ACHN (cell line): ENCODE results near the gene UGT1A9.

Experiments used
- DNase-seq: peaks from one replicate; pipeline ENCODE4 v3.0.0-alpha.2; 2015
- in situ Hi-C: cut with HindIII; loops from 2 replicates; pipeline ENCODE4 v1.10.0; 2017; ENCODE audit warnings: low sequenced_read_pairs, low pct_ligation_motif_present, low pct_unique_long_range_greater_than_20kb

UGT1A9 gene

DNA sequence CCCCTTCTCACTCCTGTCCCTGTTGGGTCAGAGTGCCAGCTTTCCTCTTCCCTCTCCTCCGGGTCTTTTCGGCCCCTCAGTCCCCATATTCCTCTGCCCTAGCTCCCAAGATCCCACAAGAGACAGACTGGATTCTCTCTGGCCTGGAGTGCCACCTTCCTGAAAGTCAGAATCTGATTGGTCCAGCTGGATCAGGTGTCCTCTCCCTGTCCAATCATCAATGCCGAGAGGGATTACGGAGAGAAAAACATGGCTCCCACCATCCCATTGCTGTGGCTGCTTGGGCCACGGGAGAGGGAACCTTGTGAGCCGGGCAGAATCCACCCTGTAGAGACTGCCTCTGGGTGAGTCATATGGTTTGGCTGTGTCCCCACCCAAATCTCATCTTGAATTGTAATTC lies 103.7 kb downstream of the UGT1A9 start:
- DNase-seq = no peak
- in situ Hi-C loops = no loop called here

- in situ Hi-C loops = no loop called here
- DNase-seq = no peak
Observed at GRCh38 chr2:233778030-233778429, 106.3 kb downstream of the UGT1A9 start, which contains the start of gene MROH2A. TSS of gene MROH2A (plus strand) at chr2:233778330. CDS start at chr2:233779359, 1,029 bp downstream.

GRCh38 chr2:233779722-233780121 lies 108.0 kb downstream of the UGT1A9 start:
- in situ Hi-C loops = no loop called here
- no peak for DNase-seq

DNA sequence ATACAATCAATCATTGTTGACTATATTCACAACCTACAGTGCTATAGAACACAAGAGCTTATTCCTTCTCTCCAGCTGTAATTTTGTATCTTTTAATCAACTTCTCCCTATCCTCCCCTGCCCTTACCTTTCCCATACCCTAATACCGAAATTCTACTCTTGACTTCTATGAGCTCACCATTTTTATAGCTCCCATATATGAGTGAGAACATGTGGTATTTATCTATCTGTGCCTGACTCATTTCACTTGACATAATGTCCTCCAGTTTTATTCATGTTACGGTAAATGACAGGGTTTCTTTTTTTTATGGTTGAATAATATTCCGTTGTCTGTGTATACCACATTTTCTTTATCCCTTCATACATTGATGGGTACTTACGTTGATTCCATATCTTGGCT lies 109.1 kb downstream of the UGT1A9 start:
- no peak for DNase-seq
- in situ Hi-C loops = no loop called here

DNA sequence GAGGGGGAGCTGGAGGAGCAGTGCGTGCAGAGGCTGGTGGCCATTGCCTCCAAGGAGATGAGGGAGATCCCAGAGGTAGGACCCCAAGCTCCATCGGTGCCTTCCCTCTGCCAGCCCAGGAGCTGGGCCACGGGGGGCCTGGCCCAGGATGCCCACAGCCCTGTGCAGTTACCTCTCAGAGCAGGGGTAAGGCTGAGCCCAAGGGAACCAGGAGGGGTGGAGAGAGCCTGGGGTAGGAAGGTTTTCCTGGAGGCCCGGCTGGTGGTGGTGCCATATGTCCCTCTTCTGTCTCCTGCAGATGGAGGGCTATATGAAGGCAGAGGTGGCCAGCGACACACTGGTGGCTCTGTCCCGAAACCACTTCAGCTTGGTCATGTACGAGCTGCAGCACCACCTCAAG lies 117.9 kb downstream of the UGT1A9 start:
- in situ Hi-C loops = no loop called here

DNA sequence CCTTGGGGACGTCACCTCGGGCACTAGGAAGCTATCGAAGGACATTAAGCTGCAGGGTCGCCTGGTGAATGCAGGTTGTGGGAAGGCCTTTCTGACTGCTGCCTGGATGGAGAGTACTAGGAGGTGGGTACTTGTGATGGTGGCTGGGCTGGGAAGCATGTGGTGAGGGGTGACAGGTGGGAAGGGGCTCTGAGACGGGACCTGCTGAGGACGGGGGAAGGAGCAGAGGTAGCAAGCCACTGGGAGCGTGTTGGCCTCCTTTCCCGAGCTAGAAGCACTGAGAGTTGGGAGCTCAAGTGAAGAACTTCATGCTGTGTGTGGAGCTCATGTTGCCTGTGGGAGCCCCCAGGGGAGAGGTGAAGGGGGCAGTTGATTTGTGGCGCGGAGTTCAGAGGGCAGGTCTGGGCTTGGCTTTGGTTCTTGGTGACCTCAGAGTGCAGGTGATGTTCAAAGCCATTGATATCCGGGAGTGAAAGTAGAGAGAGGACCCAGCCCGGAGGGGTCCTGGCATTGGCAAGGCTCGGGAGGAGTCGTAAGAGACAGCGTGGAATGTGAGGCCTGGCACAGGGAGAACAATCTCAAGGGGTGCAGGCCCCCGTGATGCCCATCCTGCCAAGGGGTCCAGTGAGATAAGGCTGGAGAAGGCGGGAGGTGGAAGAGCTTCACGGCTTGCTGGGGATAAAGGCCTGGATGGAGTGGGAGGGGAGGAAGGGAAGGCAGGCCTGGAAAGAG lies 119.6 kb downstream of the UGT1A9 start:
- in situ Hi-C loops = no loop called here
- no peak for DNase-seq

More for the DNA sequence above, 117.9 kb downstream of the UGT1A9 start:
- DNase-seq = no peak

GRCh38 chr2:233791883-233792329 lies 120.2 kb downstream of the UGT1A9 start:
- DNase-seq = no peak
- in situ Hi-C loops = no loop called here

GRCh38 chr2:233792720-233793119 lies 121.0 kb downstream of the UGT1A9 start:
- in situ Hi-C loops = no loop called here
- DNase-seq = no peak

DNA sequence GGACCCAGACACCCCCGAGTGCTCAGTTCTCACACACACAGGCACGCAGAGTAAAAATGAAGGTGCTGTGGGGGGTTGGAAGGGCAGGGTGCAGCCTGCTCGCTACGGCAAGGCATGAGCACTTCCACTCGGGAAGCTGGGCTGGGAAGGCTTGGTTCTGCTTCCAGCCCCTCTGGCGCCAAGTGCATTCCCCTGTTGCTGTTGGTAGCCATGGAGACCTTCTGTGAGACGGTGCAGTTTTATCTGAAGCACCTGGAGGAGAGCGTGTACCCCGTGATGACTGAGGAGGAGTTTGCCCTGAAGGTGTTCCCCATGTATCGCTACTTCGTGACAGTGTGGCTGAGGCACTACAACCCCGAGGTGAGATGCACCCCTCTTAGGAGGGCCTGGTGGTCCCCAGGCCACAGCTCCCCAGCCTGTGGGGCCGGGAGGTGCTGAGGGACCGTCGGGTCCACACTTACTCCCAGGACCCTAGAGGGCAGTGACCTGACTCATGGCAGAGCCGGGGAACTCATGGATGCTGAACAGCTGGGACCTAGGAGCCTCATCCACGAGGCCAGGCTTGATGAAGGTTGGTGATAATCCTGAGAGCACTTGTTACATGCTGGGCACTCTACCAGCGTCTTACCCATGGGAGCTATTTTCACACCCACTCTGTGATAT lies 121.9 kb downstream of the UGT1A9 start:
- DNase-seq = no peak
- in situ Hi-C loops = no loop called here

DNA sequence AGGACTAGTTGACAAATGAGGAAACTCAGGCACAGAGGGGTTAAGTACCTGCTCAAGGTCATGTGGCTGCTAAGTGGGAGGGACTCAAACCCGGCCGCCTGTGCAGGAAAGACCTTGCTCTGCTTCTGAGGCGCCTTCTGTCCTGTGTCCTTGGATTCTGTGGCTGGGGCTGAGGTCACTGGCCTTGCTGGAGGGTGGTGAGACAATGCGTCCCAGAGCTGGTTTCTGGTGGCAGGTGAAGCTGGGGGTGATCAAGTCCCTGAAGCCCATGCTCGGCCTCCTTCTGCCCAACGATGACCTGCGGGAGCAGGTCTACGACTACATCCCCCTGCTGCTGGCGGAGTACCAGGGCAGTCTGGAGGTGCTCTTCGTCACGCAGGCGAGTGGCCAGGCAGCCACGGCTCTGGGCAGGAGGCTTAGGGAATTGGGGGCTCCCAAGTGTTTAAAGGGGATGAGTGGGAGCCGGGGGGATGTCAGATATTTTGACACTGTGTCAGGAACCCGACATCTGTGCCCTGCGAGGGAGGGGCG lies 122.5 kb downstream of the UGT1A9 start:
- DNase-seq = no peak
- in situ Hi-C loops = no loop called here

- in situ Hi-C loops = no loop called here
- no peak for DNase-seq
Observed at GRCh38 chr2:233795735-233796171, 124.1 kb downstream of the UGT1A9 start.

GRCh38 chr2:233796254-233796653 lies 124.6 kb downstream of the UGT1A9 start:
- DNase-seq = no peak
- in situ Hi-C loops = no loop called here

DNA sequence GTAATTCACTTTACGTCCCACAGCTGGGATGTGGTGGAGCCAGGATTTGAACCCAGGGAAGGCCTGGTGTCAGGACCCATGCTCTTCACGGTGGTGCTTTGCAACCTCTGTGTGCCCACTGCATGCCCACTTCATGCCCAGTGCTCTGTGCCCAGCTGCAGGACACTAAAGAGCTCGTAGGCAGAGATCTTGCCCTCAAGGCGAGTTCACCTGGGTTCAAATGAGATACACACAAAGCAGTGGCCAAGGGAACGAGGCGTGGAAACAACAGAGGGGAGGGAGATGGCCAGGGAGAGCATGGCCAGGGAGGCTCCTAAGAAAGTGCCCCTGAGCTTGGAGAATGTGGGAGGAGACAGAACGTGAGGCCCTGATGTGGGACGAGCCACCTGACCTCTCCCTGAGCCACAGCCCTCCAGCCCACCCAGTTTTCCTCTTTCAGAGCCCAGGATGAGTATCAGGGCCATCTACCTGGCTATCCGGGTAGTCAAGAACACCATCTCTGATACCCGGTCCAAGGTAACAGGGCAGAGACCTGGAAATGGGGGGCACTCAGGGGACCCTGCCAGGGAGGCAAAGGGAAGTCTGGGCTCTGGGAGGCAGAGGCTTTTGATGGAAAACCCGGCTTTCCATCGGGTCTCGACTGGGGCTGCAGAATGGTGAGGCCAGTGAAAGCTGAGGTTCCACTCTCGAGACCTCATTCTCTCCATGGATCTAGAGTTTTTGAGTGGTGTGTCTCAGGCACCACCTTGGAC lies 126.8 kb downstream of the UGT1A9 start:
- in situ Hi-C loops = no loop called here
- no peak for DNase-seq

DNA sequence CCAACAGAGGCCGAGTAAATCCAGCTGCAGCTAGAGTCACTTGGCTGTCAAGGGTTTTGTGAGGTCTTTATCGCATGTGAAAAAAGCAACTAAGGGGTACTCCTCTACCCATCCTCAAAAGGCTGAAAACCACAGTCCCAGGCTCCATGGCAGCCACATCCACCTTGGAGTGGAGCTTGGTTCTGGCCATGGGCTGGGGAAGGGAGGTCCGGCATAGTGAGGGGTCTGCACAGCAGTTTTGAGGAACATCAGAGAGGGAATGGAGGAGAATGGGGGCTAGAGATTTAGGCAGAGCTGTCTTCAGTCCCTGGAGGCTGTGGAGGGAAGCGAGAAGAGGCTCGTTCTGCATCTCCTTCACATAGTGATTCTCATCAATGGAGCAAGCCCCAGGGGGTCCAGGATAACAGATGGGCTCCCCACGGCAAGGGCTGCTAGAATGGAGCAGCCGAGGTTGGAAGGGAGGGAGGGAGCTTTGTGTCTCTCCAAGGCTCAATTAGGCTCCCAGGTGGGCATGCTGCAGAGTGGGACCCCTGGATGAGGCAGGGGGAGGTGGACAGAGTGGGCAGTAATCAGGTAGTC lies 127.5 kb downstream of the UGT1A9 start:
- no peak for DNase-seq
- in situ Hi-C loops = no loop called here

GRCh38 chr2:233799716-233800115 lies 128.0 kb downstream of the UGT1A9 start:
- in situ Hi-C loops = no loop called here
- no peak for DNase-seq

GRCh38 chr2:233800208-233800607 lies 128.5 kb downstream of the UGT1A9 start:
- in situ Hi-C loops = no loop called here
- DNase-seq = no peak

DNA sequence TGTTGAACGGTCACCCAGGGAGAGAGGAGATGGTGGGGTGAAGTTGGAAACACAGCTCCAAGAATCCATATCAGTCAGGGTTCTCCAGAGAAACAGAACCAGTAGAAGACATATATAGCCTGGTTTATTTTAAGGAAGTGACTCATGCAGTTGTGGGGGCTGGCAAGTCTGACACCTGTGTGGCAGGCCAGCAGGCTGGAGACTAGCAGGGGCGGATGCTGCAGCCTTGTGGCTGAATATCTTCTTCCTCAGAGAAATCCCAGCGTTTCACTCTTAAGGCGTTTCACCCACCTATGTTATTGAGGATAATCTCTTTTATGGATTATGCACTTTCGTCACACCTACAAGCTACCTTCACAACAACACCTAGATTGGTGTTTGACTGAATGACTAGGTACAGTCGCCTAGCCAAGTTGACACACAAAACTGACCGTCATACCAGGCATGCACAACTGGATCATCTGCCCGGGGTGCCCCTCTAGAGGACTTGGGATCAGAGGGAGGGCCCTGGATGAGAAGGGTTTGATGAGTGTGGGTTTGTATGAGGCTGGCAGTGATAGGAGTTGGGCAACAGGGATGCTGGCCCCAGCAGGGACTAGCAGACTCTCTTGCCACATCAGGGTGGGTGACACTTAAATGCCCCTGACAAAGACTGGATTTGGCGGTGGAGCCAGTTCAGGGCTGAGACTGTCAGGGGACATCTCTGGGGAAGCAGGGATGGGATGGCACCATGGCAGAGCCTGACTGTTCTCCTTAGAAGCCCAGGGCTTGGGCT lies 129.8 kb downstream of the UGT1A9 start:
- DNase-seq = no peak
- in situ Hi-C loops = no loop called here

DNA sequence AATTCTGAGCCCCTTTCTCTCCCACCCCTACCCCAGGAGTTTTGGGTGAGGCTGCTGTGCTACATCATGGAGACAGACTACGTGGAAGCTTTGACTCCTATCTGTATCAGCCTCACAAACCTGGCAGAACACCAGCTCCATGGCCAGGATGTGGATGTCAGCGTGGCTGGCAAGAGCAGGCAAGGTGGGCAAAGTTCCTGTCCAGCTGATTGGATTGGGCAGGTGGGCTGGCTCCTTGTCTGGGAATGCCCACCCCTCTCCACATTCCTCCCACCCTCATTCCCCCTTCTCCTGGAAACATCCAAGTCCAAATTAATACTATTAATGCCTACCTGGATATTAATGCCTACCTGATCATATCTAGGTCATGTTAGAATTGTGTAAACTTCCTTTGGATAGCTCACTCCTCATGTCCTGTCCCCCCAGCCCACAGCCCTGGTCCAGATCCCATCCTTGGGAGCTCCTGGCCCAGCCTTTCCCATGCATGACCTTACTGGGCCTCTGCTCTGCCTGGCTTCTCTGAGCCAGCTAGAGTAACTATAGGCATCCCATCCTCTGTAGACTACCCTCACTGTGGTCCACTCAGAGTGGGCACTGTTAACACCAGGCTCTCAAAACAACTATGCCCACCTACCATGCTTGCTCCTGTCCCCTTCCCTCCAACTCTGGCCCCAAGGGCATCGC lies 130.6 kb downstream of the UGT1A9 start:
- in situ Hi-C loops = no loop called here
- no peak for DNase-seq
